CD4-positive, alpha-beta T cell (primary cell): ENCODE results near the gene P2RY11. TPM values are rescaled to one million over a fixed set of nuclear protein-coding genes. Genes with fewer than 3 reads are reported as not detected.

Experiments
- ATAC-seq: fragments of 200-7000 bp; cut with Tn5 transposase; one replicate; pipeline ENCODE4 v1.10.0; 2022; ENCODE audit warnings: mild to moderate bottlenecking; ENCODE audit not compliant: poor library complexity
- CTCF ChIA-PET: fragments of 350-600 bp; sonication (Branson Sonifier 250); formaldehyde crosslinking; loops from one replicate; lab custom pipeline; 2021; ENCODE audit warnings: antibody characterized with exemption, inconsistent platforms; lab: Charles Lee
- POLR2A ChIA-PET: fragments of 350-600 bp; sonication (Branson Sonifier 250); formaldehyde crosslinking; loops from one replicate; lab custom pipeline; 2021; ENCODE audit warnings: antibody characterized with exemption, inconsistent platforms; lab: Charles Lee
- DNase-seq, 14 experiments: peaks; one replicate each; pipeline ENCODE4 v3.0.0-alpha.2; 2013 to 2020; ENCODE audit warnings: mixed read lengths in 2 of 14
- H3K27ac ChIP-seq, 2 donors: one replicate each; pipeline versions ENCODE4 v1.5.1 to v1.7.0; 2013; ENCODE audit warnings: low read length in 2 of 2, low read depth in 1 of 2, mild to moderate bottlenecking in 1 of 2
- H3K27me3 ChIP-seq, 2 experiments: 1 replicate in 1 of 2; 2 replicates in 1 of 2; pipeline versions ENCODE4 v1.6.1 to v1.7.0; 2013; ENCODE audit warnings: low read length in 2 of 2, control low read depth in 1 of 2, mild to moderate bottlenecking in 1 of 2, moderate library complexity in 1 of 2; ENCODE audit not compliant: insufficient read depth in 2 of 2, control insufficient read depth in 1 of 2
- H3K36me3 ChIP-seq: one replicate; pipeline ENCODE4 v1.6.1; 2013; ENCODE audit warnings: low read length, control low read depth; ENCODE audit not compliant: insufficient read depth
- H3K4me1 ChIP-seq: one replicate; pipeline ENCODE4 v1.6.1; 2013; ENCODE audit warnings: low read length, control low read depth; ENCODE audit not compliant: insufficient read depth
- H3K4me3 ChIP-seq: one replicate; pipeline ENCODE4 v1.5.1; 2013; ENCODE audit warnings: mild to moderate bottlenecking, low read length, moderate library complexity
- H3K9me3 ChIP-seq, 2 experiments: 1 replicate in 1 of 2; 2 replicates in 1 of 2; pipeline versions ENCODE4 v1.6.1 to v1.7.0; 2013; ENCODE audit warnings: low read length in 2 of 2, mild to moderate bottlenecking in 2 of 2, control low read depth in 1 of 2, moderate library complexity in 1 of 2; ENCODE audit not compliant: control insufficient read depth in 1 of 2, insufficient read depth in 1 of 2
- H3K27ac Mint-ChIP-seq: one replicate; pipeline ENCODE4 v1.8.0; 2020; ENCODE audit warnings: mixed read lengths
- H3K27me3 Mint-ChIP-seq: one replicate; pipeline ENCODE4 v1.8.0; 2021; ENCODE audit warnings: mixed read lengths
- H3K36me3 Mint-ChIP-seq: one replicate; pipeline ENCODE4 v1.8.0; 2021; ENCODE audit warnings: low read depth, mixed read lengths
- H3K4me1 Mint-ChIP-seq: one replicate; pipeline ENCODE4 v1.8.0; 2021; ENCODE audit warnings: low read depth, mixed read lengths
- H3K4me3 Mint-ChIP-seq: one replicate; pipeline ENCODE4 v1.8.0; 2020; ENCODE audit warnings: mild to moderate bottlenecking, mixed read lengths
- H3K9me3 Mint-ChIP-seq: one replicate; pipeline ENCODE4 v1.8.0; 2020; ENCODE audit warnings: mixed read lengths
- intact Hi-C, 2 experiments: fragments of 100-400 bp; cut with DNase I in 1 of 2; cut with micrococcal nuclease in 1 of 2; formaldehyde crosslinking; loops; one replicate each; pipeline versions ENCODE4 v1.15.1 to v1.9.0; 2023 to 2025; cut with DNase I, micrococcal nuclease
- total RNA-seq, 174 experiments: library from RNA in 2 of 174; stranded (reverse) in 2 of 174; gene quantifications; one replicate each; pipeline ENCODE4 v1.2.3 and lab custom pipeline; 2021 to 2026
- TF ChIP-seq, protein P1 (sequence below): fragments of 200-600 bp; IDR thresholded peaks from one replicate; pipeline ENCODE4 v1.8.0; 2022; ENCODE audit warnings: antibody characterized with exemption, mild to moderate bottlenecking

The P2RY11 gene
- total RNA-seq, 2 experiments from 2014 or later: 88.5 to 93.9 TPM

DNA sequence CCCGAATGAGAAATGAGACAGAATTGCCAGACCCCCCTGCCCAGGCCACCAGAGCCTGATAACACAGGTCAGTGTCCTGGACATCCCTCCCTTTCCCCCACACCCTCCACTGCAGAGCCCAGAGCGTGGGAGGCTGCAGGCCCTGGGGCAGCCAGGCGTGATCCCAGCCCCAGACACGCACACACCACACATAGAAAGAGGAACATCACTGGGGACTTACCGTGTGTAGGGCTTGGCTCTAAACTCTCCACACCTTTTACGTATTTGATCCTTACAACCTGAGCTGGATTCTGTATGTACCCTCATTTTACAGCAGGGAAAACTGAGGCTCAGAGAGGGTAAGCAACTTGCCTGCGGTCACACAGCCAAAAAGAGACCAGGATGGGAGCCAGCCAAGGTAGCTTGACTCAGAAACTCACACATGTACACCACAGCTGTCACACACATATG, 8.7 kb upstream of the P2RY11 start:
- peaks cover 92% of the 10 kb centered on the region for H3K4me1 ChIP-seq
- peak in 1 of 14 experiments; percentile 51 for DNase-seq

DNA sequence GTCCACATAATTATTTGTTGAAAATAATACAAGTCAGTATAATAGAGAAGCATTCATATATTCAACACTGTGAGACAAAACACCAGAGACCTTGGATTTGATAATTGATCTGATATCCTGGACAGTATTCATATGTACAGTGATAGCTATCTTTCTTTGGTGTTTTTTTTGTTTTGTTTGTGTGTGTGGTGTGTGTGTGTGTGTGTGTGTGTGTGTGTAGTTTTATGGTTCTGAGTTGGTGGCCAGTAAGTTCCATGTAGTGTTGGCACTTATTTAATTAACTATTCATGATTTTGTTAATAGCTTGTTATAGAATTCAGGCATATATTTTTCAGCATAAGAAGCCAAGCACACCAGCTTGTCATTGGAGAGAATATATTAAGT, 7.4 kb upstream of the P2RY11 start:
- Mint-ChIP-seq H3K27ac (peak overlapping the region; percentile 95), H3K36me3 (peaks cover 31% of the 10 kb centered on the region)
- intact Hi-C loops: loop anchor here in 1 of 2 experiments (10.0 kb wide), 1 partner anchor 301 kb away; the partner anchor contains the start of gene CDC37

More for the DNA sequence above, 8.7 kb upstream of the P2RY11 start:
- Histone ChIP-seq H3K9me3 (no peaks in the 10 kb centered on the region), H3K27ac (peak overlapping the region; percentile 79 to 91), H3K4me3 (no peak overlapping the region), H3K27me3 (no peaks in the 10 kb centered on the region), H3K36me3 (peaks cover 9% of the 10 kb centered on the region)
- TF ChIP-seq, protein P1, sequence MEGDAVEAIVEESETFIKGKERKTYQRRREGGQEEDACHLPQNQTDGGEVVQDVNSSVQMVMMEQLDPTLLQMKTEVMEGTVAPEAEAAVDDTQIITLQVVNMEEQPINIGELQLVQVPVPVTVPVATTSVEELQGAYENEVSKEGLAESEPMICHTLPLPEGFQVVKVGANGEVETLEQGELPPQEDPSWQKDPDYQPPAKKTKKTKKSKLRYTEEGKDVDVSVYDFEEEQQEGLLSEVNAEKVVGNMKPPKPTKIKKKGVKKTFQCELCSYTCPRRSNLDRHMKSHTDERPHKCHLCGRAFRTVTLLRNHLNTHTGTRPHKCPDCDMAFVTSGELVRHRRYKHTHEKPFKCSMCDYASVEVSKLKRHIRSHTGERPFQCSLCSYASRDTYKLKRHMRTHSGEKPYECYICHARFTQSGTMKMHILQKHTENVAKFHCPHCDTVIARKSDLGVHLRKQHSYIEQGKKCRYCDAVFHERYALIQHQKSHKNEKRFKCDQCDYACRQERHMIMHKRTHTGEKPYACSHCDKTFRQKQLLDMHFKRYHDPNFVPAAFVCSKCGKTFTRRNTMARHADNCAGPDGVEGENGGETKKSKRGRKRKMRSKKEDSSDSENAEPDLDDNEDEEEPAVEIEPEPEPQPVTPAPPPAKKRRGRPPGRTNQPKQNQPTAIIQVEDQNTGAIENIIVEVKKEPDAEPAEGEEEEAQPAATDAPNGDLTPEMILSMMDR: no peak
- Mint-ChIP-seq H3K27ac (peak overlapping the region; percentile 96), H3K27me3 (no peaks in the 10 kb centered on the region), H3K9me3 (no peaks in the 10 kb centered on the region), H3K4me3 (peak overlapping the region; percentile 42), H3K4me1 (peaks cover 62% of the 10 kb centered on the region), H3K36me3 (peaks cover 22% of the 10 kb centered on the region)
- ChIA-PET POLR2A (interaction anchor here (0.9 to 6.0 kb wide), 3 partner anchors 10 to 40 kb away, joined by 3 to 55 read pairs (median 3); partner anchors contain the start of gene EIF3G), CTCF (interaction anchor here (0.5 to 2.1 kb wide), 2 partner anchors 75 to 421 kb away, joined by 3 to 5 read pairs; no protein-coding TSS in a partner anchor)
- intact Hi-C loops: loop anchor here in 1 of 2 experiments (10.0 kb wide), 1 partner anchor 302 kb away; the partner anchor contains the start of gene CDC37
- ATAC-seq: no peak

DNA sequence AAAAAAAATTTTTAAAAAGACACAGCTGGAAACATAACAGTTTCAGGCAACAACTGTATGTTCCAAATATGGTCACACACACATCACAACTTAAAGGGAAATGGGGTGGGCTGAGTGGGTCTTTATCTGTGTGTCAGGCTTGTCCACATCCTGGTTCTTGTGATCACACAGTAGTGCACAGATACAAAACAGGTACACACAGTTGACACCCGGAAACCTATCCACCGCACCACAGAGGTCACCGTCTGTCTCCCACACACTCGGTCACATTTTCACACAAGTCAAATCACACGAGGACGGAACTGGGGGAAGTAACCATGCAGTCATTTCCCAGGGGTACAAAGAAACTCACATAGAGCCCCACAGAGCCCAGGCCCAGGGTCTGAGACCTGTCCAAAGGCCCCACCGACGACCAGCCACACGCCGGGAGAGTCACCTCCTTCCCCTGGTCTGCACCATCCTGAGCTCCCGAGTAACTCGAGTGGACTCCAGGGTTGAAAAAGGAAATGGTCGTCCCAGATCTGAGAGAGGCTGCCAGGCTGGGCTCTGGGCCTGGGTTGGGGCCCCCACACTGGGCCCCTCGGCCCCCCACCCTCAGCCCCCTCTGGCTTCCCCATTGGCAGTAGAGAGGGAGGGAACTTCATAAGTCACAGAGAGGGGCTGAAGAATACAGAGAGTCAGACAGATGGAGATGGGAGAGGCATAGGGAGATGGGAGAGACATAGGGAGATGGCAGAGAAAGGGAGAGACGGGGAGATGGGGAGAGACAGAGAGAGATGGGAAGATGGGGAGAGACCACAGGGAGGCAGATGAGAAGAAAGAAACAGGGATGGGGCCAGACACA, 6.6 kb upstream of the P2RY11 start:
- Histone ChIP-seq H3K4me1 (peaks cover 84% of the 10 kb centered on the region), H3K27me3 (no peaks in the 10 kb centered on the region), H3K9me3 (no peaks in the 10 kb centered on the region), H3K36me3 (peaks cover 30% of the 10 kb centered on the region), H3K27ac (peak overlapping the region; percentile 94 to 98), H3K4me3 (no peak overlapping the region)
- peak overlapping the region; percentile 93 for H3K4me3 Mint-ChIP-seq
- CTCF ChIA-PET: interaction anchor here (0.6 to 2.1 kb wide), 5 partner anchors 8 to 77 kb away, joined by 3 to 7 read pairs (median 5); partner anchors contain the start of gene EIF3G
- POLR2A ChIA-PET: interaction anchor here (0.6 to 6.0 kb wide), 9 partner anchors 8 to 301 kb away, joined by 3 to 80 read pairs (median 5); partner anchors contain the start of genes EIF3G, ICAM1, MRPL4 and S1PR2
- H3K9me3 Mint-ChIP-seq: no peaks in the 10 kb centered on the region
- H3K4me1 Mint-ChIP-seq: peaks cover 50% of the 10 kb centered on the region
- TF ChIP-seq, protein P1: no peak
- H3K27ac Mint-ChIP-seq: peak overlapping the region; percentile 95
- H3K36me3 Mint-ChIP-seq: peaks cover 38% of the 10 kb centered on the region
- no peaks in the 10 kb centered on the region for H3K27me3 Mint-ChIP-seq
- peak; percentile 79 for ATAC-seq
- peak in 13 of 14 experiments; percentile 62 to 98 (median 71) for DNase-seq
- intact Hi-C loops: loop anchor here (5.0 to 10.0 kb wide), 3 partner anchors 87 to 300 kb away; partner anchors contain the start of genes CDC37 (in 1 of the 2), DNMT1 (in 1 of the 2) and MRPL4 (in 1 of the 2)

More for the DNA sequence above, 7.4 kb upstream of the P2RY11 start:
- peak overlapping the region; percentile 38 for H3K4me3 Mint-ChIP-seq
- TF ChIP-seq, protein P1: no peak
- H3K4me1 ChIP-seq: peaks cover 86% of the 10 kb centered on the region
- no peak overlapping the region for H3K4me3 ChIP-seq
- CTCF ChIA-PET: interaction anchor here (0.6 to 2.1 kb wide), 5 partner anchors 8 to 76 kb away, joined by 3 to 7 read pairs (median 5); partner anchors contain the start of gene EIF3G
- DNase-seq (no peak), ATAC-seq (no peak)
- H3K27me3 ChIP-seq: no peaks in the 10 kb centered on the region
- POLR2A ChIA-PET: interaction anchor here (0.6 to 6.0 kb wide), 7 partner anchors 7 to 302 kb away, joined by 3 to 80 read pairs (median 5); partner anchors contain the start of genes EIF3G and S1PR2
- H3K9me3 Mint-ChIP-seq: no peaks in the 10 kb centered on the region
- no peaks in the 10 kb centered on the region for H3K27me3 Mint-ChIP-seq
- H3K4me1 Mint-ChIP-seq: peaks cover 57% of the 10 kb centered on the region
- no peaks in the 10 kb centered on the region for H3K9me3 ChIP-seq
- H3K27ac ChIP-seq: peak overlapping the region; percentile 94 to 98
- H3K36me3 ChIP-seq: peaks cover 22% of the 10 kb centered on the region
